ENCODE measurements around the gene NOP53.

Gene NOP53

GRCh38 chr19:47796785-47797184 is 51.4 kb downstream of the NOP53 start:
- Histone ChIP-seq H4K20me1 (ENCODE audit: insufficient read depth, low read length, poor library complexity, severe bottlenecking) (no peaks in the 10 kb centered on the region), H3K9me2 (replicated peaks; ENCODE audit: low read depth, low read length) (no peaks in the 10 kb centered on the region), H3K4me1 (ENCODE audit: insufficient read depth, low read length, poor library complexity, severe bottlenecking) (no peaks in the 10 kb centered on the region), H3K27me3 (ENCODE audit: insufficient read depth, low read length, poor library complexity, severe bottlenecking) (no peaks in the 10 kb centered on the region), H3K79me2 (ENCODE audit: insufficient read depth, low read length) (no peaks in the 10 kb centered on the region), H3K36me3 (ENCODE audit: insufficient read depth, low read length) (no peaks in the 10 kb centered on the region), H3K9me3 (ENCODE audit: insufficient read depth, low read depth, low read length) (peaks cover 4% of the 10 kb centered on the region; the same call in 1 of the 2 replicates), H3K4me3 (ENCODE audit: low read length, poor library complexity, severe bottlenecking) (no peak overlapping the region), H3K9ac (ENCODE audit: low read depth, low read length, poor library complexity, severe bottlenecking) (no peak overlapping the region), H3K4me2 (ENCODE audit: low read depth, low read length, poor library complexity, severe bottlenecking) (no peak overlapping the region), H3F3A (ENCODE audit: low read depth) (no peaks in the 10 kb centered on the region), H2AFZ (ENCODE audit: low read length) (no peak overlapping the region)
- TF ChIP-seq, protein P1, sequence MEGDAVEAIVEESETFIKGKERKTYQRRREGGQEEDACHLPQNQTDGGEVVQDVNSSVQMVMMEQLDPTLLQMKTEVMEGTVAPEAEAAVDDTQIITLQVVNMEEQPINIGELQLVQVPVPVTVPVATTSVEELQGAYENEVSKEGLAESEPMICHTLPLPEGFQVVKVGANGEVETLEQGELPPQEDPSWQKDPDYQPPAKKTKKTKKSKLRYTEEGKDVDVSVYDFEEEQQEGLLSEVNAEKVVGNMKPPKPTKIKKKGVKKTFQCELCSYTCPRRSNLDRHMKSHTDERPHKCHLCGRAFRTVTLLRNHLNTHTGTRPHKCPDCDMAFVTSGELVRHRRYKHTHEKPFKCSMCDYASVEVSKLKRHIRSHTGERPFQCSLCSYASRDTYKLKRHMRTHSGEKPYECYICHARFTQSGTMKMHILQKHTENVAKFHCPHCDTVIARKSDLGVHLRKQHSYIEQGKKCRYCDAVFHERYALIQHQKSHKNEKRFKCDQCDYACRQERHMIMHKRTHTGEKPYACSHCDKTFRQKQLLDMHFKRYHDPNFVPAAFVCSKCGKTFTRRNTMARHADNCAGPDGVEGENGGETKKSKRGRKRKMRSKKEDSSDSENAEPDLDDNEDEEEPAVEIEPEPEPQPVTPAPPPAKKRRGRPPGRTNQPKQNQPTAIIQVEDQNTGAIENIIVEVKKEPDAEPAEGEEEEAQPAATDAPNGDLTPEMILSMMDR (conservative IDR thresholded peaks at IDR 0.05; ENCODE audit: low read length), result no peak
- TF ChIP-seq EZH2phosphoT487 (IDR thresholded peaks at IDR 0.05; ENCODE audit: borderline replicate concordance), result no peak

DNA sequence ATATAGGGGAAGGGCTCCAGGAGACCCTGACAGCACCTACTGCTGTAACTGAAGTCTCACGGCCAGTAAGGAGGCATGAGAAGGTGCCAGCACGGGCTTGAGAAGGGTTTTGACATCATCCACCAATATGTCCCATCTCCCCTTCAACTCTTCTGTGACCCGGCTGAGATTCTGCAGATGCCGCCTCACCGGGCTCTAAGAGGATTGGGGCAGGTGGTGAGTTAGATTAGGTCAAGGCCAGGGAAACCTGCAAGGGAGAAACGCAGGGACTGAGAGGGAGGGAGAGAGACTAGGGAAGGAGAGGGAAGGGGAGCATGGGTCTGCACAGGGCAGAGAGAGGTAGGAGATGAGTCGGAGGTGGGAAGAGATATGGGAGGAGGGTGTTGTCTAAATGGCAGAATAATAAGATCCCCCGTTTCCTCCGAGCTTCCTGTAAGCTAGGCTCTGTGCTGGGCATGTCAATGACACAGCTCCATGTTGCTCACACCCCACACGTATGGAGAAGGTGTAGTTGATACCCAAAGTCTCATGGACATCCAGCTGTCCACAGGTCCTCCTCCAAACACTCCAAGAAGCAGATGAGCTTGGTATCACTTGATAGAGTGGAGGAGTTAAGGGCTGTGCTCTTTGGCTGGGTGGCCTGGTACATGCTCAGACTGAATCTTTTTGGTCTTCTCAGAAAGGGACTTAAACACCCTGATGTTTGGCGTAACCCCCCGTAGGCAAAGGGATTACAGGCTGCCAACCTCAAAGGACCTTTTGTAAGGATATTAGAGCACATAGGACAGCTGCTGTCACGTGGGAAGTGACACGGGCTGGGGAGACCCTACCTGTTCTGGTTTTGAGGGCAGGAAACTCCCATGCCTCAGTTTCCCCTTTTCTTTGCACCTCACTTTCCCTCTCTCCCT is 52.9 kb downstream of the NOP53 start:
- H2AFZ ChIP-seq (ENCODE audit: low read length), result no peak overlapping the region
- no peaks in the 10 kb centered on the region for H3K9me3 ChIP-seq (ENCODE audit: insufficient read depth, low read depth, low read length)
- no peaks in the 10 kb centered on the region for H4K20me1 ChIP-seq (ENCODE audit: insufficient read depth, low read length, poor library complexity, severe bottlenecking)
- H3K9ac ChIP-seq (ENCODE audit: low read depth, low read length, poor library complexity, severe bottlenecking), result no peak overlapping the region
- no peak for TF ChIP-seq EZH2phosphoT487 (IDR thresholded peaks at IDR 0.05; ENCODE audit: borderline replicate concordance)
- TF ChIP-seq, protein P1 (conservative IDR thresholded peaks at IDR 0.05; ENCODE audit: low read length), result no peak
- no peaks in the 10 kb centered on the region for H3K9me2 ChIP-seq (replicated peaks; ENCODE audit: low read depth, low read length)
- no peaks in the 10 kb centered on the region for H3F3A ChIP-seq (ENCODE audit: low read depth)
- no peaks in the 10 kb centered on the region for H3K4me1 ChIP-seq (ENCODE audit: insufficient read depth, low read length, poor library complexity, severe bottlenecking)
- H3K79me2 ChIP-seq (ENCODE audit: insufficient read depth, low read length), result no peaks in the 10 kb centered on the region
- H3K4me3 ChIP-seq (ENCODE audit: low read length, poor library complexity, severe bottlenecking), result no peak overlapping the region
- no peaks in the 10 kb centered on the region for H3K36me3 ChIP-seq (ENCODE audit: insufficient read depth, low read length)
- no peaks in the 10 kb centered on the region for H3K27me3 ChIP-seq (ENCODE audit: insufficient read depth, low read length, poor library complexity, severe bottlenecking)
- H3K4me2 ChIP-seq (ENCODE audit: low read depth, low read length, poor library complexity, severe bottlenecking), result no peak overlapping the region

DNA sequence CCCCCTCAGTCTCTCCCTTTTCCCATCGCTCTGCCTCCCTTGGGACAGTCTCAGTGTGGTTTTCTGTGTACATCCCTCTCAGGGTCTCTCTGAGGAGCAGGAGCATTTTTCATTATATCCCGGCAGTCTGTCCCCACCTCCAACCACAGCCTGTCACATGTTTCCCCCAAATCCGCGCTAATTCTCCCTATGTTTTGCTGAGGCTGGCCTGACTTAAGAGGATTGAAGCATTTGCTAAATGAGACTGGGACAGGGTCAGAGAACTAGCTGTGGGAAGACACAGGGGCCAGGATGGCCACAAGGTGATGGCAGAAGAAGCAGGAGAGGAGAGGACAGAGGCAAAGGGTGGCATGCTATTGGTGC is 53.5 kb downstream of the NOP53 start:
- Histone ChIP-seq H3K36me3 (ENCODE audit: insufficient read depth, low read length) (no peaks in the 10 kb centered on the region), H3K9me3 (ENCODE audit: insufficient read depth, low read depth, low read length) (no peaks in the 10 kb centered on the region), H3K4me3 (ENCODE audit: low read length, poor library complexity, severe bottlenecking) (no peak overlapping the region), H3F3A (ENCODE audit: low read depth) (no peaks in the 10 kb centered on the region), H3K4me2 (ENCODE audit: low read depth, low read length, poor library complexity, severe bottlenecking) (no peak overlapping the region), H3K9ac (ENCODE audit: low read depth, low read length, poor library complexity, severe bottlenecking) (no peak overlapping the region), H3K27me3 (ENCODE audit: insufficient read depth, low read length, poor library complexity, severe bottlenecking) (no peaks in the 10 kb centered on the region), H2AFZ (ENCODE audit: low read length) (no peak overlapping the region), H3K9me2 (replicated peaks; ENCODE audit: low read depth, low read length) (no peaks in the 10 kb centered on the region), H3K4me1 (ENCODE audit: insufficient read depth, low read length, poor library complexity, severe bottlenecking) (no peaks in the 10 kb centered on the region), H4K20me1 (ENCODE audit: insufficient read depth, low read length, poor library complexity, severe bottlenecking) (no peaks in the 10 kb centered on the region), H3K79me2 (ENCODE audit: insufficient read depth, low read length) (no peaks in the 10 kb centered on the region)
- no peak for TF ChIP-seq EZH2phosphoT487 (IDR thresholded peaks at IDR 0.05; ENCODE audit: borderline replicate concordance)
- TF ChIP-seq, protein P1 (conservative IDR thresholded peaks at IDR 0.05; ENCODE audit: low read length), result no peak
